WTC11 (cell line): ENCODE results near the gene CLSTN2. TPM values are rescaled to one million over a fixed set of nuclear protein-coding genes. Genes with fewer than 3 reads are reported as not detected.

ENCODE experiments used
- ATAC-seq: fragments of 200-7000 bp; cut with Tn5 transposase; 2 replicates; pipeline ENCODE4 v1.10.0; 2021; ENCODE audit warnings: mild to moderate bottlenecking, moderate library complexity
- CTCF ChIA-PET: fragments of 300-600 bp; sonication (Branson Sonifier 250); formaldehyde crosslinking; loops from one replicate; lab custom pipeline; 2021; ENCODE audit warnings: antibody characterized with exemption; lab: Charles Lee
- POLR2A ChIA-PET: fragments of 350-600 bp; sonication (Branson Sonifier 250); formaldehyde crosslinking; loops from one replicate; lab custom pipeline; 2021; ENCODE audit warnings: antibody characterized with exemption; lab: Charles Lee
- DNase-seq: peaks from one replicate; pipeline ENCODE4 v3.0.0; 2021; ENCODE audit warnings: low spot score
- H3K27ac Mint-ChIP-seq: 2 replicates; pipeline ENCODE4 v1.8.0; 2021; ENCODE audit warnings: mixed read lengths
- H3K27me3 Mint-ChIP-seq: 2 replicates; pipeline ENCODE4 v1.8.0; 2021; ENCODE audit warnings: low read depth, mild to moderate bottlenecking, moderate library complexity, mixed read lengths
- H3K36me3 Mint-ChIP-seq: 2 replicates; pipeline ENCODE4 v1.8.0; 2021; ENCODE audit warnings: mixed read lengths
- H3K4me1 Mint-ChIP-seq: 2 replicates; pipeline ENCODE4 v1.8.0; 2022; ENCODE audit warnings: mixed read lengths
- H3K4me3 Mint-ChIP-seq: 2 replicates; pipeline ENCODE4 v1.8.0; 2021; ENCODE audit warnings: mild to moderate bottlenecking, moderate library complexity, mixed read lengths
- H3K9me3 Mint-ChIP-seq: 2 replicates; pipeline ENCODE4 v1.8.0; 2021; ENCODE audit warnings: mixed read lengths
- ATF6 ChIP-seq: sonication (generic); formaldehyde crosslinking; IDR thresholded peaks from 2 replicates; pipeline ENCODE4 v1.8.1; 2023; ENCODE audit warnings: mild to moderate bottlenecking, missing genetic modification reagents
- E2F1 ChIP-seq: sonication (generic); formaldehyde crosslinking; IDR thresholded peaks from 2 replicates; pipeline ENCODE4 v1.8.0; 2022; ENCODE audit warnings: mild to moderate bottlenecking, missing genetic modification reagents
- ETV6 ChIP-seq: sonication (generic); formaldehyde crosslinking; IDR thresholded peaks from 2 replicates; pipeline ENCODE4 v1.8.1; 2022; ENCODE audit warnings: mild to moderate bottlenecking, missing genetic modification reagents
- MXD4 ChIP-seq: fragments of 250-450 bp; sonication (Bioruptor Pico); IDR thresholded peaks from 2 replicates; pipeline ENCODE4 v1.8.0; 2021; ENCODE audit warnings: mild to moderate bottlenecking, moderate library complexity, borderline replicate concordance
- NFATC4 ChIP-seq: fragments of 250-450 bp; sonication (Bioruptor Pico); IDR thresholded peaks from 2 replicates; pipeline ENCODE4 v1.9.0; 2021; ENCODE audit warnings: mild to moderate bottlenecking
- PRDM15 ChIP-seq: sonication (generic); formaldehyde crosslinking; IDR thresholded peaks from 2 replicates; pipeline ENCODE4 v1.8.0; 2022; ENCODE audit warnings: missing genetic modification reagents
- SP1 ChIP-seq: sonication (generic); formaldehyde crosslinking; conservative IDR thresholded peaks from 2 replicates; pipeline ENCODE4 v1.8.1; 2022; ENCODE audit warnings: missing genetic modification reagents
- STAT6 ChIP-seq: sonication (generic); formaldehyde crosslinking; conservative IDR thresholded peaks from 2 replicates; pipeline ENCODE4 v1.8.1; 2023; ENCODE audit warnings: mild to moderate bottlenecking, low read depth, missing genetic modification reagents, moderate library complexity
- TCF7 ChIP-seq: sonication (generic); formaldehyde crosslinking; IDR thresholded peaks from 2 replicates; pipeline ENCODE4 v1.8.0; 2022; ENCODE audit warnings: mild to moderate bottlenecking, low read depth, missing genetic modification reagents, moderate library complexity
- ZBTB43 ChIP-seq: sonication (generic); formaldehyde crosslinking; IDR thresholded peaks from 2 replicates; pipeline ENCODE4 v1.8.1; 2023; ENCODE audit warnings: mild to moderate bottlenecking, missing genetic modification reagents
- ZNF281 ChIP-seq: sonication (generic); formaldehyde crosslinking; IDR thresholded peaks from 2 replicates; pipeline ENCODE4 v1.8.0; 2023; ENCODE audit warnings: mild to moderate bottlenecking, missing genetic modification reagents
- total RNA-seq: library from RNA; stranded (reverse); gene quantifications from 3 replicates; pipeline ENCODE4 v1.2.3, GENCODE V29; 2021

CLSTN2 gene
- total RNA-seq, 1 experiment from 2014 or later: 0.35 TPM

- TF ChIP-seq PRDM15 (CRISPR knock-in tag) (no peak), SP1 (CRISPR knock-in tag) (no peak), NFATC4 (no peak), ZBTB43 (no peak)
Observed at GRCh38 chr3:139975594-139976365, 40.8 kb downstream of the CLSTN2 start (continued).

- H3K27me3 Mint-ChIP-seq: no peaks in the 10 kb centered on the region
- no peak overlapping the region for H3K27ac Mint-ChIP-seq
- CTCF ChIA-PET: no interaction called here
- DNase-seq: no peak
- H3K4me3 Mint-ChIP-seq: no peak overlapping the region
- POLR2A ChIA-PET: no interaction called here
- H3K36me3 Mint-ChIP-seq: no peaks in the 10 kb centered on the region
- H3K4me1 Mint-ChIP-seq: no peaks in the 10 kb centered on the region
- ATAC-seq: no peak
- H3K9me3 Mint-ChIP-seq: no peaks in the 10 kb centered on the region
- no peak for TF ChIP-seq ATF6
- TF ChIP-seq TCF7 (CRISPR knock-in tag): no peak
- TF ChIP-seq ETV6 (CRISPR knock-in tag): no peak
- no peak for TF ChIP-seq ZNF281 (CRISPR knock-in tag)
- no peak for TF ChIP-seq MXD4 (CRISPR knock-in tag)
- no peak for TF ChIP-seq STAT6
- TF ChIP-seq E2F1: no peak
Observed at GRCh38 chr3:139978966-139979365, 44.0 kb downstream of the CLSTN2 start.
